Endothelial cell of umbilical vein (primary cell): ENCODE results near the gene CUX1. TPM values are rescaled to one million over a fixed set of nuclear protein-coding genes. Genes with fewer than 3 reads are reported as not detected.

Source experiments
- BruUV-seq: library from RNA; stranded (reverse); fragments of 400-500 nt; replicated peaks from 2 replicates; lab custom pipeline; 2021; lab: Mats Ljungman, UMichigan
- CTCF ChIA-PET: fragments of 300-600, 350-600 bp; sonication (Branson Sonifier 250); formaldehyde crosslinking; loops from one replicate; lab custom pipeline; 2021; ENCODE audit warnings: antibody characterized with exemption, inconsistent platforms; lab: Charles Lee
- POLR2A ChIA-PET: fragments of 300-600, 350-600 bp; sonication (Branson Sonifier 250); formaldehyde crosslinking; loops from one replicate; lab custom pipeline; 2021; ENCODE audit warnings: antibody characterized with exemption, inconsistent platforms; lab: Charles Lee
- DNase-seq: peaks from one replicate; pipeline ENCODE4 v3.0.0-alpha.2; 2011; ENCODE audit warnings: low read depth, low spot score
- FAIRE-seq: peaks from 2 replicates; lab custom pipeline; 2011; peaks lifted over from hg19 to GRCh38; lab: Jason Lieb, UNC
- H2AFZ ChIP-seq: 2 replicates; pipeline ENCODE4 v1.6.0; 2012; ENCODE audit warnings: low read depth, low read length, control low read depth, inconsistent platforms
- H3K27ac ChIP-seq: 2 replicates; pipeline ENCODE4 v1.5.1; 2011; ENCODE audit warnings: low read depth, mild to moderate bottlenecking, control low read depth, low read length, moderate library complexity; ENCODE audit not compliant: insufficient read depth
- H3K27me3 ChIP-seq, 2 experiments: 2 replicates each; pipeline versions ENCODE4 v1.6.0 to v1.6.1; 2011; ENCODE audit warnings: low read length in 2 of 2, mixed read lengths in 1 of 2; ENCODE audit not compliant: control insufficient read depth in 2 of 2, insufficient read depth in 2 of 2
- H3K36me3 ChIP-seq, 2 experiments: 2 replicates in 1 of 2; 3 replicates in 1 of 2; pipeline ENCODE4 v1.5.1; 2011; ENCODE audit warnings: low read length in 2 of 2, mild to moderate bottlenecking in 1 of 2, moderate library complexity in 1 of 2; ENCODE audit not compliant: control insufficient read depth in 2 of 2, insufficient read depth in 2 of 2; ENCODE audit errors: extremely low read depth in 1 of 2
- H3K4me1 ChIP-seq: 3 replicates; pipeline ENCODE4 v1.5.1; 2011; ENCODE audit warnings: mild to moderate bottlenecking, low read length; ENCODE audit not compliant: control insufficient read depth, insufficient read depth; ENCODE audit errors: extremely low read depth
- H3K4me2 ChIP-seq: 2 replicates; pipeline ENCODE4 v1.6.1; 2011; ENCODE audit warnings: low read length, control low read depth, mixed read lengths; ENCODE audit not compliant: insufficient read depth
- H3K4me3 ChIP-seq, 3 experiments: fragments of 200-600 bp in 1 of 3; sonication (generic), shearing (Covaris generic) in 1 of 3; replicated peaks in 1 of 3; 2 replicates each; pipeline ENCODE4 v1.5.1; 2011 to 2016; ENCODE audit warnings: control low read depth in 3 of 3, low read length in 3 of 3, mild to moderate bottlenecking in 2 of 3, inconsistent platforms in 1 of 3, low read depth in 1 of 3, moderate library complexity in 1 of 3; ENCODE audit not compliant: insufficient read depth in 1 of 3
- H3K79me2 ChIP-seq: 2 replicates; pipeline ENCODE4 v1.6.0; 2012; ENCODE audit warnings: low read length, inconsistent platforms; ENCODE audit not compliant: control insufficient read depth, insufficient read depth
- H3K9ac ChIP-seq: replicated peaks from 2 replicates; pipeline ENCODE3; 2011; ENCODE audit warnings: low read length, control low read depth; ENCODE audit not compliant: insufficient read depth; ENCODE audit errors: extremely low read depth
- H3K9me1 ChIP-seq: replicated peaks from 3 replicates; pipeline ENCODE4 v1.6.0; 2011; ENCODE audit warnings: mild to moderate bottlenecking, low read length; ENCODE audit not compliant: control insufficient read depth, insufficient read depth; ENCODE audit errors: extremely low read depth
- H3K9me3 ChIP-seq: replicated peaks from 2 replicates; pipeline ENCODE4 v1.5.1; 2012; ENCODE audit warnings: low read length, inconsistent platforms; ENCODE audit not compliant: control insufficient read depth, insufficient read depth
- H4K20me1 ChIP-seq: replicated peaks from 2 replicates; pipeline ENCODE3; 2011; ENCODE audit warnings: mild to moderate bottlenecking, low read length; ENCODE audit not compliant: control insufficient read depth, insufficient read depth; ENCODE audit errors: extremely low read depth
- CTCF ChIP-seq, 2 donors: IDR thresholded peaks; 1 replicate in 1 of 2; 2 replicates in 1 of 2; pipeline ENCODE4 v1.5.1; 2011; ENCODE audit warnings: low read length in 2 of 2, mild to moderate bottlenecking in 2 of 2, moderate library complexity in 2 of 2, control low read depth in 1 of 2, inconsistent platforms in 1 of 2, low read depth in 1 of 2; ENCODE audit not compliant: insufficient read depth in 1 of 2; ENCODE audit errors: extremely low read depth in 1 of 2
- EZH2 ChIP-seq: IDR thresholded peaks from 2 replicates; pipeline ENCODE4 v1.6.1; 2012; ENCODE audit warnings: borderline replicate concordance, low read depth, mild to moderate bottlenecking, moderate library complexity, low read length, inconsistent platforms; ENCODE audit not compliant: severe bottlenecking
- FOS ChIP-seq: IDR thresholded peaks from 2 replicates; pipeline ENCODE4 v1.6.1; 2011; ENCODE audit warnings: mild to moderate bottlenecking, low read length, moderate library complexity, borderline replicate concordance; ENCODE audit not compliant: insufficient read depth
- GATA2 ChIP-seq: IDR thresholded peaks from 2 replicates; pipeline ENCODE4 v1.7.0; 2011; ENCODE audit warnings: low read depth, mild to moderate bottlenecking, moderate library complexity, mixed read lengths, low read length; ENCODE audit not compliant: insufficient read length, insufficient read depth
- JUN ChIP-seq: IDR thresholded peaks from 2 replicates; pipeline ENCODE4 v1.6.1; 2011; ENCODE audit warnings: borderline replicate concordance, low read depth; ENCODE audit not compliant: insufficient read length, insufficient read depth
- MYC ChIP-seq: IDR thresholded peaks from one replicate; pipeline ENCODE4 v1.6.1; 2011; ENCODE audit warnings: mild to moderate bottlenecking, low read depth, low read length
- POLR2A ChIP-seq: IDR thresholded peaks from 2 replicates; pipeline ENCODE4 v1.6.1; 2012; ENCODE audit warnings: low read depth, mild to moderate bottlenecking, control low read depth, low read length
- POLR2AphosphoS5 ChIP-seq: IDR thresholded peaks from 2 replicates; pipeline ENCODE4 v1.6.1; 2012; ENCODE audit warnings: low read depth, mild to moderate bottlenecking, control low read depth, low read length, moderate library complexity; ENCODE audit not compliant: insufficient read depth
- dilution Hi-C: fragments of 300-500 bp; cut with MboI; formaldehyde crosslinking; loops from one replicate; pipeline ENCODE4 v1.15.0; 2019; ENCODE audit warnings: low sequenced_read_pairs; ENCODE audit not compliant: extremely low pct_ligation_motif_present
- intact Hi-C: fragments of 100-400 bp; cut with micrococcal nuclease; formaldehyde crosslinking; loops from one replicate; pipeline ENCODE4 v1.10.0; 2022
- polyA plus RNA-seq, 4 experiments: library from polyadenylated mRNA; depleted of rRNA in 3 of 4; stranded (reverse) in 3 of 4; unstranded in 1 of 4; fragments of >200 nt; gene quantifications; 2 replicates each; pipeline versions ENCODE4 v1.2.1 to v1.2.3, GENCODE V29; 2011 to 2012; ENCODE audit warnings: missing spikeins in 1 of 4
- total RNA-seq: library from RNA; stranded (reverse); gene quantifications from 2 replicates; pipeline ENCODE4 v1.2.3, GENCODE V29; 2021
- TF ChIP-seq, protein P1 (sequence below): IDR thresholded peaks from 2 replicates; pipeline ENCODE4 v1.6.1; 2011; ENCODE audit not compliant: insufficient read depth, insufficient read length

CUX1 gene
- total and polyA plus RNA-seq, 2 donors (not counting 3 experiments of a cell fraction or from before 2014, with no cell fraction given), result 13.8 to 49.8 TPM

- Histone ChIP-seq H3K36me3 (no peaks in the 10 kb centered on the region), H3K4me3 (no peak overlapping the region), H3K27ac (no peak overlapping the region), H3K9me1 (no peaks in the 10 kb centered on the region), H4K20me1 (no peaks in the 10 kb centered on the region), H3K4me2 (no peak overlapping the region), H2AFZ (no peak overlapping the region), H3K9me3 (no peaks in the 10 kb centered on the region), H3K9ac (no peak overlapping the region), H3K4me1 (no peaks in the 10 kb centered on the region), H3K27me3 (peaks cover 4 to 7% of the 10 kb centered on the region in 2 experiments), H3K79me2 (no peaks in the 10 kb centered on the region)
- DNase-seq, result no peak
- FAIRE-seq, result no peak
- dilution Hi-C loops, result no loop called here
- ChIA-PET CTCF (no interaction called here), POLR2A (no interaction called here)
- TF ChIP-seq EZH2 (no peak), CTCF (IDR thresholded peaks at IDR 0.05; ENCODE audit: extremely low read depth in 1 of 2, insufficient read depth in 1 of 2, low read depth in 1 of 2, low read length in 2 of 2) (no peak), POLR2A (no peak), MYC (no peak), POLR2AphosphoS5 (no peak), FOS (no peak), JUN (no peak), GATA2 (no peak)
- TF ChIP-seq, protein P1, sequence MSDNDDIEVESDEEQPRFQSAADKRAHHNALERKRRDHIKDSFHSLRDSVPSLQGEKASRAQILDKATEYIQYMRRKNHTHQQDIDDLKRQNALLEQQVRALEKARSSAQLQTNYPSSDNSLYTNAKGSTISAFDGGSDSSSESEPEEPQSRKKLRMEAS, result no peak
- BruUV-seq, result no TSS peak
- intact Hi-C loops, result no loop called here
Measured at GRCh38 chr7:101780281-101780680, 37.1 kb upstream of the CUX1 start.
